B cell (primary cell): ENCODE data around the gene ARHGAP26. TPM values are rescaled to one million over a fixed set of nuclear protein-coding genes. Genes with fewer than 3 reads are reported as not detected.

ENCODE experiments used
- ATAC-seq: fragments of 200-7000 bp; cut with Tn5 transposase; one replicate; pipeline ENCODE4 v1.10.0; 2021; ENCODE audit warnings: low read depth, mild to moderate bottlenecking, moderate number of reproducible peaks, moderate library complexity
- CTCF ChIA-PET: fragments of 350-600 bp; sonication (Branson Sonifier 250); formaldehyde crosslinking; loops from one replicate; lab custom pipeline; 2021; ENCODE audit warnings: antibody characterized with exemption, inconsistent platforms; lab: Charles Lee
- POLR2A ChIA-PET: fragments of 350-600 bp; sonication (Branson Sonifier 250); formaldehyde crosslinking; loops from one replicate; lab custom pipeline; 2021; ENCODE audit warnings: antibody characterized with exemption; lab: Charles Lee
- DNase-seq: peaks from one replicate; pipeline ENCODE4 v3.0.0; 2013
- H2AFZ ChIP-seq: 2 replicates; pipeline ENCODE4 v1.6.1; 2012; ENCODE audit warnings: mild to moderate bottlenecking, low read depth, low read length; ENCODE audit not compliant: insufficient read depth, poor library complexity, severe bottlenecking
- H3K27ac ChIP-seq, 2 donors: 1 replicate in 1 of 2; 2 replicates in 1 of 2; pipeline ENCODE4 v1.5.1; 2012 to 2013; ENCODE audit warnings: low read length in 2 of 2, mild to moderate bottlenecking in 2 of 2, moderate library complexity in 1 of 2
- H3K27me3 ChIP-seq, 4 experiments: fragments of 200-600 bp in 1 of 4; sonication (generic) in 1 of 4; replicated peaks in 1 of 4; 1 replicate in 2 of 4; 2 replicates in 2 of 4; pipeline versions ENCODE4 v1.6.1 to v1.7.0; 2013 to 2016; ENCODE audit warnings: low read length in 3 of 4, mild to moderate bottlenecking in 2 of 4, mixed read lengths in 1 of 4, moderate library complexity in 1 of 4; ENCODE audit not compliant: insufficient read depth in 4 of 4, control insufficient read depth in 3 of 4; ENCODE audit errors: control extremely low read depth in 1 of 4
- H3K36me3 ChIP-seq, 2 experiments: replicated peaks in 1 of 2; 1 replicate in 1 of 2; 2 replicates in 1 of 2; pipeline versions ENCODE4 v1.6.1 to v1.7.1; 2013; ENCODE audit warnings: low read length in 1 of 2; ENCODE audit not compliant: insufficient read depth in 2 of 2, control insufficient read depth in 1 of 2; ENCODE audit errors: control extremely low read depth in 1 of 2, extremely low read depth in 1 of 2
- H3K4me1 ChIP-seq, 2 donors: fragments of 200-600 bp in 1 of 2; sonication (generic) in 1 of 2; 1 replicate in 1 of 2; 2 replicates in 1 of 2; pipeline versions ENCODE4 v1.5.1 to v1.6.1; 2013 to 2017; ENCODE audit warnings: low read length in 2 of 2; ENCODE audit not compliant: control insufficient read depth in 2 of 2, insufficient read depth in 2 of 2
- H3K4me2 ChIP-seq: replicated peaks from 2 replicates; pipeline ENCODE3; 2012; ENCODE audit warnings: mild to moderate bottlenecking, low read depth, low read length; ENCODE audit not compliant: poor library complexity, severe bottlenecking
- H3K4me3 ChIP-seq, 5 experiments: fragments of 200-600 bp in 1 of 5; sonication (generic) in 1 of 5; 1 replicate in 3 of 5; 2 replicates in 2 of 5; pipeline versions ENCODE4 v1.5.1 to v1.7.0; 2011 to 2016; ENCODE audit warnings: low read length in 4 of 5, mild to moderate bottlenecking in 4 of 5, low read depth in 2 of 5, control low read depth in 1 of 5, moderate library complexity in 1 of 5; ENCODE audit not compliant: insufficient read depth in 1 of 5; ENCODE audit errors: control extremely low read depth in 1 of 5, extremely low read depth in 1 of 5
- H3K79me2 ChIP-seq: fragments of 200-600 bp; sonication (generic); one replicate; pipeline ENCODE4 v1.6.0; 2016; ENCODE audit warnings: low read length; ENCODE audit not compliant: control insufficient read depth, insufficient read depth
- H3K9ac ChIP-seq: fragments of 200-600 bp; sonication (generic); 2 replicates; pipeline ENCODE4 v1.6.1; 2017; ENCODE audit warnings: mild to moderate bottlenecking, low read length, moderate library complexity
- H3K9me3 ChIP-seq, 3 donors: one replicate each; pipeline versions ENCODE4 v1.6.1 to v1.7.1; 2013; ENCODE audit warnings: low read length in 2 of 3; ENCODE audit not compliant: control insufficient read depth in 2 of 3, insufficient read depth in 1 of 3; ENCODE audit errors: control extremely low read depth in 1 of 3
- H4K20me1 ChIP-seq: 2 replicates; pipeline ENCODE4 v1.6.0; 2012; ENCODE audit warnings: mild to moderate bottlenecking, low read length; ENCODE audit not compliant: insufficient read depth, control insufficient read depth, poor library complexity, severe bottlenecking
- H3K27ac Mint-ChIP-seq: one replicate; pipeline ENCODE4 v1.8.0; 2021; ENCODE audit warnings: mixed read lengths
- H3K27me3 Mint-ChIP-seq: one replicate; pipeline ENCODE4 v1.8.0; 2021; ENCODE audit warnings: mixed read lengths
- H3K4me1 Mint-ChIP-seq: one replicate; pipeline ENCODE4 v1.8.0; 2021; ENCODE audit warnings: mixed read lengths
- H3K4me3 Mint-ChIP-seq: one replicate; pipeline ENCODE4 v1.8.0; 2021; ENCODE audit warnings: mixed read lengths
- H3K9me3 Mint-ChIP-seq: one replicate; pipeline ENCODE4 v1.8.0; 2022; ENCODE audit warnings: mixed read lengths; ENCODE audit not compliant: insufficient read depth
- CTCF ChIP-seq: fragments of 200-600 bp; IDR thresholded peaks from one replicate; pipeline ENCODE4 v1.8.0; 2022; ENCODE audit warnings: antibody characterized with exemption, mild to moderate bottlenecking
- EZH2 ChIP-seq: IDR thresholded peaks from 2 replicates; pipeline ENCODE4 v1.6.1; 2012; ENCODE audit warnings: borderline replicate concordance, low read depth, mild to moderate bottlenecking, moderate library complexity, low read length; ENCODE audit not compliant: insufficient read depth, poor library complexity, severe bottlenecking
- WGBS: methylation state at CpG from one replicate; pipeline ENCODE4 v1.1.5; 2013; ENCODE audit warnings: missing lambda C conversion rate; ENCODE audit not compliant: insufficient coverage; 5-methylcytosine and 5-hydroxymethylcytosine counted together
- intact Hi-C: fragments of 100-400 bp; cut with micrococcal nuclease; formaldehyde crosslinking; loops from one replicate; pipeline ENCODE4 v1.10.0; 2022
- polyA plus RNA-seq: library from polyadenylated mRNA; depleted of rRNA; stranded (reverse); fragments of >200 nt; gene quantifications from 2 replicates; pipeline ENCODE4 v1.2.3, GENCODE V29; 2012
- total RNA-seq, 2 donors: library from RNA; stranded (reverse); fragments of 120-200 nt in 1 of 2; gene quantifications; 1 replicate in 1 of 2; 2 replicates in 1 of 2; pipeline versions ENCODE4 v1.2.3 to v1.2.4, GENCODE V29; 2013 to 2022

The ARHGAP26 gene
- total and polyA plus RNA-seq, 2 donors (not counting 1 experiment from before 2014, with no cell fraction given), result 1.8 to 22.5 TPM

- Mint-ChIP-seq H3K4me3 (no peak overlapping the region), H3K9me3 (no peaks in the 10 kb centered on the region), H3K27ac (no peak overlapping the region), H3K4me1 (peaks cover 28% of the 10 kb centered on the region), H3K27me3 (no peaks in the 10 kb centered on the region)
- Histone ChIP-seq H4K20me1 (no peaks in the 10 kb centered on the region), H2AFZ (no peak overlapping the region), H3K27me3 (no peaks in the 10 kb centered on the region), H3K9me3 (no peaks in the 10 kb centered on the region), H3K36me3 (no peaks in the 10 kb centered on the region), H3K79me2 (peaks cover 22% of the 10 kb centered on the region), H3K4me1 (peaks cover 21 to 25% of the 10 kb centered on the region in 2 donors), H3K4me3 (no peak overlapping the region), H3K27ac (no peak overlapping the region), H3K4me2 (no peak overlapping the region), H3K9ac (no peak overlapping the region)
- DNase-seq (no peak), ATAC-seq (no peak)
- intact Hi-C loops, result no loop called here
- TF ChIP-seq CTCF (no peak), EZH2 (no peak)
- CTCF ChIA-PET, result no interaction called here
- 75% methylated on average over 3 of the region's 3 CpGs for WGBS
- POLR2A ChIA-PET, result no interaction called here
These were observed 79.3 kb downstream of the ARHGAP26 start for GRCh38 chr5:142849466-142849865.

GRCh38 chr5:142849880-142850279 is 79.7 kb downstream of the ARHGAP26 start:
- ChIA-PET CTCF (interaction anchor here (0.9 kb wide), 1 partner anchor 26 kb away, joined by 3 read pairs; no protein-coding TSS in a partner anchor), POLR2A (no interaction called here)
- no peak overlapping the region for H3K4me3 Mint-ChIP-seq
- Histone ChIP-seq H4K20me1 (no peaks in the 10 kb centered on the region), H3K9me3 (no peaks in the 10 kb centered on the region), H3K4me2 (no peak overlapping the region), H3K9ac (no peak overlapping the region), H3K36me3 (no peaks in the 10 kb centered on the region), H3K79me2 (peaks cover 22% of the 10 kb centered on the region), H3K4me1 (peaks cover 18 to 21% of the 10 kb centered on the region in 2 donors), H2AFZ (no peak overlapping the region), H3K27me3 (no peaks in the 10 kb centered on the region), H3K27ac (no peak overlapping the region), H3K4me3 (no peak overlapping the region)
- H3K27me3 Mint-ChIP-seq, result no peaks in the 10 kb centered on the region
- H3K27ac Mint-ChIP-seq, result no peak overlapping the region
- TF ChIP-seq CTCF (no peak), EZH2 (no peak)
- no peaks in the 10 kb centered on the region for H3K9me3 Mint-ChIP-seq
- H3K4me1 Mint-ChIP-seq, result peaks cover 26% of the 10 kb centered on the region
- intact Hi-C loops, result no loop called here
- WGBS, result 75% methylated on average over 3 of the region's 3 CpGs
- ATAC-seq (no peak), DNase-seq (no peak)
